NCI-H748 treated with DMSO at 0.1 percent for 48 hours (cell line): Measurements from ENCODE around the gene CHAD.
A peak's percentile ranks its signal among the peaks of the same experiment; 100 is the strongest.
"Not testable (repeated sequence)": the region's sequence is repeated elsewhere in the genome, so short reads cannot be mapped to it uniquely, and the experiment has no call there.

Experiments
- DNase-seq: peaks from one replicate; lab custom pipeline; 2025; lab: John Stamatoyannopoulos, UW

The CHAD gene

GRCh38 chr17:50457621-50458020 lies 11.1 kb downstream of the CHAD start:
- DNase-seq = no peak

GRCh38 chr17:50453901-50454300 lies 14.8 kb downstream of the CHAD start:
- DNase-seq = no peak

GRCh38 chr17:50452630-50453300 lies 15.9 kb downstream of the CHAD start:
- DNase-seq = no peak

- no peak for DNase-seq
These were observed 16.6 kb downstream of the CHAD start for GRCh38 chr17:50451943-50452629.

DNA sequence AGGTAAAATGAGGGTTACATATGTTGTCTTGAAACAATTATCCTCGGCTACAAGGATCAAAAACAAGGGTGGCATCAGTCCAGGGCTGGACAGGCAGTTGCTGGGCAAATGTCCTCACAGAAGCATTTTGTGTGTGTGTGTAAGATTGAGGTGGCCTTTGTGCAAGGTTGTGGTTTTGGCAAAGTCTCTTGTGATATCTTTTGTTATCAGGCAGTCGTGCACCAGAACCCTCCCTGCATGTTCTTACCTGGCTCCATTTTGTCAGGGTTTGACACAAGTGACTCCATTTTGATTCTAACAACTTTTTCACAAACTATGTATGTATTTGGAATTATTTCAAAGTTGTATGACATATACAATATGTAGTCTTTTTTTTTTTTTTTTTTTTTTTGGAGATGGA lies 20.0 kb downstream of the CHAD start:
- no peak for DNase-seq

DNA sequence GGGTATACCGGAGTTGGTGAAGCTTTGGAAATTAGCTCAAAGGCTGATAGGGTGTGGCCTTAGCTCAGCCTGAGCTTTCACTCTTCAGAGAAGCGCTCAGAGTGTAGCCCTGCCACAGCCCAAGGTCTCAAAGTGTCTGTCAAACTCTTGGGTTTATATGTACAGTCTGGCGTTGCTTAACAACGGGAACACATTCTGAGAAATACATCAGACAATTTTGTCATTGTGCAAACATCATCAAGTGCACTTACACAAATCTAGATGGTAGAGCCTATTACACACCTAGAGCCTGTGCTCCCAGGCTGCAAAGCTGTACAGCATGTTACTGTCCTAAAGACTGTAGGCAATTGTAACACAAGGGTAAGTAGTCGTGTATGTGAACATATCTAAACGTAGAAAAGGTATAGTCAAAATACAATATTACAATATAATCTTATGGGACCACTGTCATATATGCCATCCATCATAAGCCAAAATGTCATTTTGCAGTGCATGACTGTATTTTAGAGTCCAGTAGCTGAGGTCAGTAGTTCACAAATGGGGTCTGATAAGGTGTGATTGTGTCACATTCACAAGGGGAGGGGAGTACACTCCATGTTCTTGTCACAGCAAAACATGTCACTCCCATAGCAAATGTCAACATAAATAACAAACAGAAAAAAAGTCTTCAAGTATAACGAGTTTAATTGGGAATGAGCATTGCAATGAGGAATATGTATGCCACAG lies 20.6 kb downstream of the CHAD start:
- peak; percentile 58 for DNase-seq

GRCh38 chr17:50445730-50446325 lies 22.9 kb downstream of the CHAD start:
- no peak for DNase-seq

DNA sequence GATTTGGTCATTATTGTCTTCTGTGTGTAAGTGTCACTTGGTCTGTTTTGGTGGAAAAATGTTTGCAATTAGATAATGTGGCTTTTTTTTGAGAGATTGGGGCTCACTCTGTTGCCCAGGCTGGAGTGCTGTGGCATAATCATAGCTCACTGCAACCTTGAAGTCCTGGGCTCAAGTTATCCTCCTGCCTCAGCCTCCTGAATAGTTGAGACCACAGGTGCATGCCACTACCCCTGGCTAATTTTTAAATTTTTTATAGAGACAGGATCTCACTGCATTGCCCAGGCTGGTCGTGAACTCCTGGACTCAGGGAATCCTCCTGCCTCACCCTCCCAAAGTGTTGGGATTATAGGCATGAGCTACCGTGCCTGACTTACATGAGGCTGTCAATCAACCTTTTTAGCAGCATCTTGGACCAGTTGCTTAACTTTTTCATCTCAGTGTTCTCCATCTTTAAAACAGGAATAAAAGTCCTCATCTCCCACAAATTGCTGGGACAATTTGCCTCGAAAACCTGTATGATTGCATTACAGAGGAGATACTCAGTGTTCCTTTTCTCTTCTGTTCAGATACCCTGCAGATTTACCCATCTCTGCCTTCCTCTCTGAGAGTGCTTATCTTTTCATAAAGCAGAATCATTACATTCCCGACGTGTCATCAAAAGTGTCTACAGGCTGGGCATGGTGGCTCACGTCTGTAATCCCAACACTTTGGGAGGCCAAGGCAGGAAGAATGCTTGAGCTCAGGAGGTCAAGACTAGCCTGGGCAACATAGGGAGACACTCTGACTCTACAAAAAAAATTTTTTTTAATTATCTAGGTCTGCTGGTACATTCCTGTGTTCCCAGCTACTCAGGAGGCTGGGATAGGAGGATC lies 23.6 kb downstream of the CHAD start:
- DNase-seq = no peak

DNA sequence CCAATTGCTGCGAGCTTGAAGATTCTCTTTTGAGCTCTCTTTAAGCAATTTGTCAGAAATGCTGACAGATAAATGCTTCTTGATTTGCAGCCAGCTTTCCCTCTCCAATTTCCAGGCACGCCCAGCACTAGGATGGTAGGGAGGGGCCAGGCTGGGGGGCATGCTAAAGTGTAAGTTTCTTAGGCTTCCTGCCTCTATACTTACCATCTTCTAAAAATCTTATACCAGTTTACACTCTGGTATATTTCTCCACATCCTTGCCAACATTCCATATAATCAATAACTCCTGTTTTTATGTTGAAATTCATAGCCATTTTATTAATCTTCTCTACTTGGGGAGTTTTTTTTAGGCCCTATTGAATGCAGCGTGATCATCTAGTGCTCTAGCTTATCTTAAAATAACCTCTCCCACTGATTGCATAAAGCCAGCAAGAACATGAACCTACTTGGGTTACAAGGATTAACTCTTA lies 25.1 kb downstream of the CHAD start:
- DNase-seq = no peak

DNA sequence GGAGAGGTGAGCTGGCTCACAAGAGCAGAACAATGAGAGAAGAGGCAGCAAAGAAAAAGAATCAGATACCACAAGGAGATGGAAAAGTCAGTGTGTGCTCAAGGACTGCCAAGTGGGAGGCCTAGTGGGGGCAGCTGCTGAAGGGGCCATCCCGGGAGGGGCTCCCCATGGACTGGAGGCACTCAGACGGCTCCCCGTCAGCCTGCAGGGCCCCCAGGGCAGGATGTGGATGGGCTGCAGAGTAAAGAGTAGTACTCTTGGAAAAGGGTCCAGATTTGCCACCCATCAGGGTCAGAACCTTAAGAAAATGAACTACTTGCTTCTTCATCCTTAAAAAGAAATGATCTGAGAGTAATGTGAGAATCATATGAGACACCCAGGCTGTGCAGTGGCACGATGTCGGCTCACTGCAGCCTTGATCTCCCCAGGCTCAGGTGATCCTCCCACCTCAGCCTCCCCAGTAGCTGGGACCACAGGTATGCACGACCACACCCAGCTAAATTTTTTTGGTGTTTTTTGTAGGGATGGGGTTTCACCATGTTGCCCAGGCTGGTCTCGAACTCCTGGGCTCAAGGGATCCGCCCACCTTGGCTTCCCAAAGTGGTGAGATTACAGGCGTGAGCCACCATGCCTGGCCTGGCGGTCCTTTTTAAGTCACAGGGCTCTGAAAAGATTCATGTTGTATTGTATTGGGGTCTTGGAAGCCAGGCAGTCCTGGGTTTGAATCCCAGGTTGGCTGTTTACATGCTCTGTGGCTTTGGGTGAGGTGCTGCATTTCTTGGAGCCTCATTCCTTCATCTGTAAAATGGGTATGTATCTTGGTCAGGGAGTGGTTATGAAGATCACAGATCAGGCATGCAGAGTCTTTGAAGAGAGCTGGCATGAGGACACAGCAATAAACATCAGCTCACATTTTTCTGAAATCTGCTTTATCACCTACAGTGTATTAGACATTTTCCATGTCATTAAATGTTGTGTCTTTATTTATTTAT lies 27.5 kb downstream of the CHAD start:
- DNase-seq = no peak

DNA sequence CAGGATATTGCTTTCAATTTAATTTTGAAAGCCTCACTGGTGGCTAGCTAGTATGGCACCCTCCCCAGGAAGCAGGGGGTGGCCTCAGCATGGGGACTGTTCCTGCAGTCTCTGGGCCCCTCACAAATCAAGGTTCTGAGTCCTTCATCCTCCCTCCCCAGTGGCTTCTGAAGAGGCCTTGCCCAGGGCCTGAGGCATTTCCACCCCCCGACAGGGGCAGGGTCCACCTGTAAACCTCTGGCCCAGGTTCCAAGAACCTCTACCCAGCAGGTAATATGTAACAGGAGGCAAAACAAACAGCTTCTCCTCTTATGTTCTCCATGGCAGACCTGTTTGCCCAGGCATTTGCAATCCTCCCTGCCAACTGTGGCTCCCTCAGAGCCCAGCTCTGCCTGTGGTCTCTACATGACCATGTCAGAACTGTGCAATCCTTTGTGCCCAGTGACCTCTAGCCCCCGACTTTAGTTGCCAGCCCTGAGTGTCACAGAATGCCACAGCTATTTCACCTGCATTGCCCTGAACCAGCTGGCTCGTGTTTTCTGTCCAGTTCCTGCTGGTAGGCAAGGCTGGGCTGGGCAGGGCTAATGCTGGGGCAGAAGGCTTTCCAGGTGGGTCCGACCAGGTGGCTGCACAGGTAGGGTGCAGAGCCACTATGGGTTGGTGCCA lies 28.4 kb downstream of the CHAD start:
- DNase-seq = no peak

DNA sequence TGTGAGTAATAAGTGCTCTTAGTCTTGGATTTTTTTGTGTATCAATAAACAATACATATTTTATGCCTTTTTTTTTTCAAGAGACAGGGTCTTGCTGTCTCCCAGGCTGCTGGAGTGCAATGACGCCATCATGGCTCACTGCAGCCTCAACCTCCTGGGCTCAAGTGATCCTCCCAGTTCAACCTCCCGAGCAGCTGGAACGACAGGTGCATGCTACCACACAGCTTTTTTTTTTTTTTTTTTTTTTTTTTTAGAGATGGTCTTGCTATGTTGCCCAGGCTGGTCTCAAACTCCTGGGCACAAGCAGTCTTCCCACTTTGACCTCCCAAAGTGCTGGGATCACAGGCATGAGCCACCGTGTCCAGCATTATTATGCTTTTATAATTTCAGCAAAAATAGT lies 29.7 kb downstream of the CHAD start:
- no peak for DNase-seq

DNA sequence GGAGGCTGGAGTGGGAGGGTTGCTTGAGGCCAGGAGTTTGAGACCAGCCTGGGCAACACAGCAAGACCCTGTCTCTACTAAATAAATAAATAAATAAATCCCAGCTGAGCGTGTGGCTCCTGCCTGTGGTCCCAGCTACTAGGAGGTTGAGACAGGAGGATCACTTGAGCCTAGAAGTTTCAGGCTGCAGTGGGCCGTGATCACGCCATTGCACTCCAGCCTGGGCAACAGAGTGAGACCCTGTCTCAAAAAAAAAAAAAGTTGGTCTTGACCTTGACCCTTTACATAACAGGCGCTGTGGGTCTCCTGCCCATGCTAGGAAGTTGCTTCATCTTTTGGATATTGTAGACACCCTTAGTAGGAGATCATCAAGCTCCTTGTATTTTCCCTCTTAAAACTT lies 31.3 kb downstream of the CHAD start:
- DNase-seq = no peak

DNA sequence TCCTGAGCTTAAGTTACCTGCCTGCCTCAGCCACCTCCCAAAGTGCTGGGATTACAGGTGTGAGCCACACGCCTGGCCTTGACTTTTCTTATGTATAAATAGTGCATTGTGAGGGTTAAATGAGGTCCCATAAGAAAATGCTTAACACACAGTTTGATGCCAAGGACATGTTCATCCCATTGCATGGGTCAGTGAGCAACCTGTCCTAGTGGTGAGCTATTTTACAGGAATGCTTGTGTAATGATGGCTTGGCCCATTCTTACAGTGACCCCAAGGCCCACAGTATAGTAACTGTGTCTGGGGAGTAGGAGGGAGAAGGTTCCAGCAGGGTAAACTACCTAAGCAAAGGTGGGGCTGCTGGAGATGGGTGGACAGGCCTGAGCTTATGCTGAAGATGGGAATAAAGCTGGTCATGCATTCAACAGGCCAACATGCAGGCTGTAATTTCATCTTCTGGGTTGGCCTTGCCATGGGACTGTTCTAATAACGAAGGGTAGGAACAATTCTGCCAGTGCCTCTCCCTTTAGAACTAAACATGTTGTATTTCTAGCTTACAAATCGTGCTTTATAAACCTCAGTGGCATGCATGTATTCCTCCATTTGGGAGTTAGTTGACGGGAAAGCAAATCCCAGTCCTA lies 36.4 kb downstream of the CHAD start:
- no peak for DNase-seq

GRCh38 chr17:50430821-50431618 lies 37.7 kb downstream of the CHAD start:
- no peak for DNase-seq

GRCh38 chr17:50429793-50430192 lies 38.9 kb downstream of the CHAD start:
- no peak for DNase-seq

GRCh38 chr17:50428831-50429424 lies 39.8 kb downstream of the CHAD start:
- no peak for DNase-seq

DNA sequence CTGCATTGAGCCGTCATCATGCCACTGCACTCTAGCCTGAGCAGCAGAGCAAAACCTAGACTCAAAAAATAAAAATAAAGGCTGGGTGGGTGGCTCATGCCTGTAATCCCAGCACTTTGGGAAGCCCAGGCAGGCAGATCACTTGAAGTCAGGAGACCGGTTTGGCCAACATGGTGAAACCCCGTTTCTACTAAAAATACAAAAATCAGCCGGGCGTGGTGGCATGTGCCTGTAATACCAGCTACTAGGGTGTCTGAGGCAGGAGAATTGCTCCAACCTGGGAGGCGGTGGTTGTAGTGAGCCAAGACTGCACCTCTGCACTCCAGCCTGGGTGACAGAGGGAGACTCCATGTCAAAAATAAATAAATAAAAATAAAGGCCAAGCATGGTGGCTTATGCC lies 40.6 kb downstream of the CHAD start:
- not testable (repeated sequence) for DNase-seq
